ENCODE results near the gene RNPEPL1.
A peak's percentile ranks its signal among the peaks of the same experiment; 100 is the strongest.
"Not testable (repeated sequence)": the region's sequence is repeated elsewhere in the genome, so short reads cannot be mapped to it uniquely, and the experiment has no call there.

RNPEPL1 gene

DNA sequence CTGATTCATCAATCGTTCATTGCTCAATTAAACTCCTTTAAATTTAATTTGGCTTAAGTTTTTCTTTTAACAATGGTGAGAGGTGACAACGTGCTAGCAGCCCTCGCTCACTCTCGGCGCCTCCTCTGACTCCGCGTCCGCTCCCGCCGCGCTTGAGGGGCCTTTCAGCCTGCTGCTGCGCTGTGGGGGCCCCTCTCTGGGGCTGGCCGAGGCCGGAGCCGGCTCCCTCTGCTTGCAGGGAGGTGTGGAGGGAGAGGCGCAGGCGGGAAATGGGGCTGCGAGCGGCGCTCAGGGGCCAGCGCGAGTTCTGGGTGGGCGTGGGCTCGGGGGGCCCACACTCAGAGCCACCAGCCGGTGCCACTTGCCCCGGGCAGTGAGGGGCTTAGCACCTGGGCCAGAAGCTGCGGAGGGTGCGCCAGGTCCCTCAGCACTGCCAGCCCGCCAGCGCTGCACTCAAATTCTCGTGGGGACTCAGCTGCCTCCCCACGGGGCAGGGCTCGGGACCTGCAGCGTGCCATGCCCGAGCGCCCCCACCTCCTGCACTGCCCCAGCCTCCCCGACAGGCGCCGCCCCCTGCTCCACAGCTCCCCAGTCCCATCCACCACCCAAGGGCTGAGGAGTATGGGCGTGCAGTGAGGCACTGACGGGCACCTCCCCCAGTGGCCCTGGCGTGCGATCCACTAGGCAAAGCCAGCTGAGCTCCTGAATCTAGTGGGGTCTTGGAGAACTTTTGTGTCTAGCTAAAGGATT, 30.1 kb upstream of the RNPEPL1 start:
- DNase-seq = no peak

GRCh38 chr2:240539101-240539500, 29.2 kb upstream of the RNPEPL1 start:
- DNase-seq = not testable (repeated sequence)

- no peak for DNase-seq
These were observed 28.4 kb upstream of the RNPEPL1 start for GRCh38 chr2:240539906-240540305.

DNA sequence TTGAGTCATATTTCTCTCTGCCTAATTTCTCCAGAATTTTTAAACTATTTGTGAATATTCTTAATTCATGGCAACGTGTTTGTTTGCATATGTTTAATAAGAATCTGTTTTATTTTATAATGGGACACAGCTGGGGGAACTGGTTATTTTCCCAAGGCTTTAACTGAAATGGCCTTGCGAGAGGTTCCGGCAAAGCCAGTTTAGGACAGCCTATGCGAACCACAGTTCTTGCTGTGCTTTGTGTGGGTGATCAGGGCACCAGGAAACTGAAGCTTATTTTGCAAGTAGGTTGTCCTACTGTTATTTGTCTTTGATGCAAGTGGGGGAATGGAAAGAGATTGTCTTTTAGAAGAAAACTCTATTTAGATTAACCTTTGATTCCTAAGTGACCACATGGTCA, 17.0 kb upstream of the RNPEPL1 start:
- DNase-seq = no peak

DNA sequence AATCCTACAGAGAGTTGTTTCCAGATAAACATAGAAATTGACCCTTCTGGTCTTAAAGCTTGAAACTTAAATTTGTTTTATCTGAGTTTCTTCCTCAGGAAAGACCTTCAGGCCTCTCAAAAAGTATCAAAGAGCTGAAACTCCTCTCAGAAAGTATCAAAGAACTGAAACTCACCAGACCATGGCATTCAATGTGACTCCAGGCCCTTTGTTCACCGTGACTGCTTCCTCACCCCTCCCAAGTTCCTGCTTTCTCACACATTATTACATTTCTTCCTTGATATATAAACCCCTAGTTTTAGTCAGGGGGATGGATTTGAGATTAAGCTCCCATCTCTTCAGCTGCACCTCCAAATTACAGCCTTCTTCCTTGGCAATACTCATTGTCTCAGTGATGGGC, 16.5 kb upstream of the RNPEPL1 start:
- DNase-seq = peak; percentile 19

DNA sequence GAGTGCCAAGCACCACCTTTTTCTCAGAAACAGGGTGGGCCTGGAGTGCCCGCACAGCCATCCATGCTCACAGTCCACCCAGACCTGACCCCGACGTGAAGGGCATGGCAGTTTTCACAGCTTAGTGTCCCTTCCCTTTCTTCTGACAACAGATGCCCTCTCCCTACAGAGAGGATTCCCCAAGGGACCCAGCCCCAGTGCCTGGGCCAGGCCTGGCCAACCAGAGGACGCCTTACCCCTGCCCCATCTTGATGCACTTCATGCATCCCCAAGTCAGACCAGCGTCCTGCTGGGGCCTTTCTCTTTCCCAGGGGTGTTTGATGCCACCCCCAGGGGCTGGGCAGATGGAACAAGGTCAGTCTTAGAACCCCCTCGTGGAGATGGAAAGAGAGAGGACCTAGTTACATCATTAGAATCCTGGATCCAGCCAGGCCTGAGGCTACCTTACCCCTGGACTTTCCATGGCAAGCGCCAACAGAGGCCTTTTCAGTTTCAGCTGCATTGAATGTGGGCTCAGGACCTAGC, 14.3 kb upstream of the RNPEPL1 start:
- no peak for DNase-seq

- no peak for DNase-seq
These were observed 13.4 kb upstream of the RNPEPL1 start for GRCh38 chr2:240554767-240555493.

- DNase-seq = no peak
These were observed 12.6 kb upstream of the RNPEPL1 start for GRCh38 chr2:240555541-240556250.

DNA sequence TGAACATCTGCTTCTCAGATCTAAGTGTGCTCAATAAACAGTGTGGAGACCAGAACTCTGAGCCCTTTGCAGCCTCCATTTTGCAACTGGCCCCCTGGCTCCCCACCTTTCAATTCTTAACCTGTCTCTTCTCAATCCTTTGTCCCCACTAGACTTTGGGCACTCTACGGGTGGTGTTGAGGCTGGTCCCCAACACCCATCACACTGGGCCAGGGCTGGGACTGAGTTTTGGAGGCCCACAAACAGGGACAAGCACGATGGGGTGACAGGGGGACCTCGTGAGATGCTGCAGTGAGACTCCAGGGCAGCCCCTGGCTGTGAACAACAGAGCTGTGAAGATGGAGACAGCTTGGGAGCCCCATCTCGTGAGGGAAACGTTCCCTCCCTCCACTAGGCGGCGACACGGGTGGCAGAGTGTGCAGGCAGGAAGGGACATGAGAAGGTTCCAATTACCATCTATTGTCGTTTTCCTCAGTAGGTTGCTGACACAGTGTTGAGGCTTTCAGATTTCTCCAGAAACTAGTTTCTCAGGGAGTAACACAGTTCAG, 11.7 kb upstream of the RNPEPL1 start:
- DNase-seq = no peak

DNA sequence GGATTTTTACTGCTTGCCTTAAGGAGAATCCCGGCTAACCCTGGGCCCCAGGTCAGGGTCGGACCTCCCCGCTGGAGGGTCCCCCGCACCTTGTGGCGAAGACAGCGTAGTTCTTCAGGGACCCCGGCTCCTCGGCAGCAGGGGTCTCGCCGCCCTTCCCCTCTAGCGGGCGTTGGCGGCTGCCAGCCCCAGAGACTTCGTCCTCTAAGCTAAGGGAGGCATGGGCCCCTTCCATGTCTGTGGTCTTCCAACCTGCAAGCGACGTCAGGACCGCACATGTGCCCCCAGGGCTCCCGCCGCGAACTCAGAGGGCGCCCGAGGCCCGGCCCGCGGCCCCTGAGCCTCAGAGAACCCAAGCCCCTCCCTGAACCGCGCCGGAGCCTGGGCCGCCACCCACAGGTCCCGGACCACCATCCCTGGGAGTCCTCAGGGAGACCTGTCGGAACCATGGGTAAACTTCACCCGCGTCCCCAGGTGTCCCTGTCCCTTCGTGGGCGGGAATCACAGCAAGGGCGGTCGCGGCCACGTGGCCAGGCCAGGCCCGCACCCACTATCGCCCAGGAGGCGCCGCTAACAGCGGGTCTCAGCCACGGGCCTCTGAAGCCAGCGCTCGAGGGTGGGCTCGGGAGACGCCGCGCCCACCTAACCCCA, 11.1 kb upstream of the RNPEPL1 start:
- no peak for DNase-seq

DNA sequence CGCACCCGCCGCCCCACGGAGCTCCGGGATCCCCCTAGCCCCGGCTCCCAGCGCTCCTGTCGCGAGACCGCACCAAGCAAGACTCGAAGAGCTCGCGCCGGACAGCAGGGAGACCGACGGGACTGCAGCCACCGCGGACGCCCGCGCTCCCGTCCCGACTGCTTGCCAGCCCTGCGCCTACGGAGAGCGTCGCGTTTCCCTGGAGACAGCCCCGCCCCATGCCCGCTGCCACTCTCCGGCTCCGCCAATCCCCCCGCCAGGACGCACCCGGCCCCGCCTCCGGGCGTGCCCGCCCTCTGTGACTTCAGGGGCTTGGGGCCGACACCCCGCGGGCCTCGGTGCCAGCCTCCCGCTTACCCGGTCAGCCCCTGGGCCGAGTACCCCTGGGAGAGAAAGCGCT, 10.5 kb upstream of the RNPEPL1 start, which contains the start of gene ANKMY1:
TSS of gene ANKMY1 (minus strand) at position 181 of the 400 bp plus-strand sequence. CDS start 653 bp downstream, outside the sequence.
- peak; percentile 55 for DNase-seq

- DNase-seq = no peak
These were observed 10.0 kb upstream of the RNPEPL1 start for GRCh38 chr2:240558236-240558761.

DNA sequence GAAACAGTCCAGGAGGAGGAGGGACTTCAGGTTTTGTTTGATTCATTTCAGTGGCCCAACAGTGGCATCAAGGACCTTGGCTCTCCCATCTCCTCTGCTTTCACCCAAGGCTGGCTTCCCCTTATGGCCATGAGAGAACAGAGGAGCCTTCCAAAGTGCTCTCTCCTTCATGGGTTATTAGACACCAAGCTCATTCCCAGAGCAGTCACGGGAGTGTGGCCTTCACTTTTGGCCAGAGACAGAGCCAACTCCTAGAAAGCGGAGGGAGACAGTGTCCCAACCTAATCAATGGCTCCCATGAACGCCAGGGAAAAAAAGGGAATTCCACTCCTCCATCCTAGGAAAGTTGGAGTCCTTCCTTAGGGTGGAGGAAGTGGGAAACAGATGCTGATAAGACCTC, 9.0 kb upstream of the RNPEPL1 start:
- no peak for DNase-seq

- DNase-seq = peak; percentile 48
These were observed 8.2 kb upstream of the RNPEPL1 start, which contains the start of gene DUSP28 for GRCh38 chr2:240560084-240560479. Gene DUSP28 (plus strand): TSS chr2:240560357. CDS start chr2:240560685, 328 bp downstream.

- DNase-seq = peak; percentile 92
These were observed 7.6 kb upstream of the RNPEPL1 start for GRCh38 chr2:240560480-240561324.

- peak; percentile 51 for DNase-seq
These were observed 6.8 kb upstream of the RNPEPL1 start for GRCh38 chr2:240561325-240561971.

DNA sequence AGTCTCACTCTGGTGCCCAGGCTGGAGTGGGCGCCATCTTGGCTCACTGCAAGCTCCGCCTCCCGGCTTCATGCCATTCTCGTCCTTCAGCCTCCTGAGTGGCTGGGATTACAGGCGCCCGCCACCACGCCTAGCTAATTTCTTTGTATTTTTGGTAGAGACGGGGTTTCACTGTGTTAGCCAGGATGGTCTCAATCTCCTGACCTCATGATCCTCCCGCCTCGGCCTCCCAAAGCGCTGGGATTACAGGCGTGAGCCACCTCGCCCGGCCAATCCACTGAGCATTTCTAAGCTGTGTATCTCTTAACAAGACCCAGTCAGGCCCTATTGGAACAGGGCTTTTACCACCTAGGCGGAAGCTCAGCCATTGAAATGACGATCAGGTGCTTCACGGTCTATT, 5.1 kb upstream of the RNPEPL1 start:
- DNase-seq = not testable (repeated sequence)

DNA sequence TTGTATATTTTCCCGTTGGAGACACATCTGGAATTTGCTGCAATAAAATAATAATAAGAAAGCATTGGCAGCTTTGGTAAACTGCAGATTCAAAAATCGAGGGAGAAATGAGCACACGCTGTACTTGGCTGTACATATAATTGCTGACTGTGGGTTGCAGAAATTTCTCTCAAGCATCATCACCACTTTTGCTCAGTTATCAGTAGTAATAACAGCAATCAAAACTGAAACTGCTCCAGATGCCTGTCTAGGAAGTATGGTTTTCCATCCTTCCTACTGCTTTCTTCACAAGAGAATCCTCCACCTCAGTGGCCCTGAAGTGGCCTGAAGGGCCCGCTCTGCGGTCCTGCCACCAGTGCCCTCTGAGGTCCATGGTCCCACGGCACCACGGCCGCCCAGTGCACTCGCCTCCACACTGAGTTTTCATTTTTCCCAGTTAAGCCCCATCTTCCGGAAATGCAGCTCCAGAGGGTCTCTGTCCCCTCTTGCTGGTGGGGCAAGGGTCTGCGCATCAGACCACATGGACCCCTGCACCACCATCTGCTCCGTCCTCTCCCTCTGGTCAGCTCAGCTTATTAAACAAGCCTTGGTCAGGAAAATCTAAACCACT, 4.2 kb upstream of the RNPEPL1 start:
- DNase-seq = no peak

- no peak for DNase-seq
These were observed 3.5 kb upstream of the RNPEPL1 start for GRCh38 chr2:240564561-240565332.
